ENCODE data around the gene PLXNA4. TPM values are rescaled to one million over a fixed set of nuclear protein-coding genes. Genes with fewer than 3 reads are reported as not detected.

PLXNA4 gene
- total RNA-seq, 2 experiments from 2014 or later: 0.18 to 0.70 TPM

DNA sequence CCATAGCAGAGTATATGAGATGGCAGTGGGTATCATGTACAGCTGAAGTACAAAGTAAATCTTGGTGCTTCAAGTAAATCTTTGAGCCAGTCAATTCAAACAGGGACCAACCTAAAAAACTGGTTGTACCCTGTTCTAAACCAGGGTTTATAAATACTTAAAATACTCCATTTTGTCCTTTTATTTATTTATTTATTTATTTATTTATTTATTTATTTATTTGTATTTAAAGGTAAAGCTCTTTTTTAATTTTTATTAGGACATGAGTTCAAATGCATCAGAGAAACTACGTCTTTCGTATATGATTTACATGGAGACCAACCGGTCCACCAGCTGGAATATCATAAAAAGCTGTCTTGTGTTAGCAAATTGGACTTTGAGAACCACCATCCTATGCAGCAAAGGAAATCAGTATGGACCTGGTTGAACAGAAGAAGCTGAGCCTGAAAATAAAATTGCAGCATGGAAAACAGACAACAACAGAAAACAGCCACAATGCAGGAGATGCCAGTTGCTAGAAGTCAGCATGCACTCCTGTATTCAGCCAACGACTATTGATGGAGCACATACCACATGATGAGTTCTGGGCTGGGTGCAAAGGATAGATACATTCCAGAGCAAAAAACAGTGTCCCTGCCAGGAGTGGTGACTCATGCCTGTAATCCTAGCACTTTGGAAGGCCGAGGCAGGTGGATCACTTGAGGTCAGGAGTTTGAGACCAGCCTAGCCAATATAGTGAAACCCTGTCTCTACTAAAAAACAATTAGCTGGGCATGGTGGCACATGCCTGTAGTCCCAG lies 60.0 kb downstream of the PLXNA4 start:
- H3K4me1 Mint-ChIP-seq (ENCODE audit: low read depth): no peaks in the 10 kb centered on the region
- ATAC-seq (no peak), DNase-seq (no peak)
- CTCF ChIA-PET: interaction anchor here (1.4 to 2.3 kb wide), 2 partner anchors 65 to 120 kb away, joined by 3 to 11 read pairs; no protein-coding TSS in a partner anchor
- no peaks in the 10 kb centered on the region for H3K9me3 Mint-ChIP-seq
- H3K27ac Mint-ChIP-seq: no peak overlapping the region
- intact Hi-C loops (cut with micrococcal nuclease): no loop called here
- POLR2A ChIA-PET: interaction anchor here (0.6 kb wide), 1 partner anchor 69 kb away, joined by 3 read pairs; no protein-coding TSS in a partner anchor
- no peak for TF ChIP-seq CTCF (IDR thresholded peaks at IDR 0.05)
- no peaks in the 10 kb centered on the region for H3K27me3 Mint-ChIP-seq
- no peaks in the 10 kb centered on the region for H3K36me3 Mint-ChIP-seq (ENCODE audit: low read depth)
- no peak overlapping the region for H3K4me3 Mint-ChIP-seq

- Mint-ChIP-seq H3K4me1 (ENCODE audit: low read depth) (no peaks in the 10 kb centered on the region), H3K36me3 (ENCODE audit: low read depth) (no peaks in the 10 kb centered on the region), H3K27me3 (no peaks in the 10 kb centered on the region), H3K4me3 (no peak overlapping the region), H3K27ac (no peak overlapping the region), H3K9me3 (no peaks in the 10 kb centered on the region)
- intact Hi-C loops (cut with micrococcal nuclease): no loop called here
- DNase-seq: no peak
- CTCF ChIA-PET: interaction anchor here (1.4 to 2.3 kb wide), 2 partner anchors 66 to 119 kb away, joined by 3 to 11 read pairs; no protein-coding TSS in a partner anchor
- no peak for TF ChIP-seq CTCF (IDR thresholded peaks at IDR 0.05)
- no peak for ATAC-seq
- POLR2A ChIA-PET: no interaction called here
Observed at GRCh38 chr7:132515181-132515580, 61.1 kb downstream of the PLXNA4 start.

DNA sequence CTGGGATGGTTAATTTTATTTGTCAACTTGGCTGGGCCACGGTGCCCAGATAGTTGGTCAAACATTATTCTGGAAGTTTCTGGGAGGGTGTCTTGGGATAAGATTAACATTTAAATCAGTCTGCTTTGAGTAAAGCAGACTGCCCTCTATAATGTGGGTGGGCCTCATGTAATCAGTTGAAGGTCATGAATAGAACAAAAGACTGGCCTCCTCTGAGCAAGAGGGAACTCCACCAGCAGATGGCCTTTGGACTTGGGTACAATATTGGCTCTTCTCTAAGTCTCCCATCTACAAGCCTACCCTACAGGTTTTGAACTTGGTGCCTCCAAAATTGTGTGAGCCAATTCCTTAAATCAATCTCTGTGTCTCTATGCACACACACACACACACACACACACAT lies 61.8 kb downstream of the PLXNA4 start:
- Mint-ChIP-seq H3K36me3 (ENCODE audit: low read depth) (no peaks in the 10 kb centered on the region), H3K27ac (no peak overlapping the region), H3K9me3 (no peaks in the 10 kb centered on the region), H3K4me1 (ENCODE audit: low read depth) (peaks cover 6% of the 10 kb centered on the region), H3K27me3 (no peaks in the 10 kb centered on the region), H3K4me3 (no peak overlapping the region)
- DNase-seq (no peak), ATAC-seq (no peak)
- POLR2A ChIA-PET: no interaction called here
- CTCF ChIA-PET: interaction anchor here (2.3 kb wide), 1 partner anchor 67 kb away, joined by 11 read pairs; no protein-coding TSS in a partner anchor
- no peak for TF ChIP-seq CTCF (IDR thresholded peaks at IDR 0.05)
- intact Hi-C loops (cut with micrococcal nuclease): no loop called here

DNA sequence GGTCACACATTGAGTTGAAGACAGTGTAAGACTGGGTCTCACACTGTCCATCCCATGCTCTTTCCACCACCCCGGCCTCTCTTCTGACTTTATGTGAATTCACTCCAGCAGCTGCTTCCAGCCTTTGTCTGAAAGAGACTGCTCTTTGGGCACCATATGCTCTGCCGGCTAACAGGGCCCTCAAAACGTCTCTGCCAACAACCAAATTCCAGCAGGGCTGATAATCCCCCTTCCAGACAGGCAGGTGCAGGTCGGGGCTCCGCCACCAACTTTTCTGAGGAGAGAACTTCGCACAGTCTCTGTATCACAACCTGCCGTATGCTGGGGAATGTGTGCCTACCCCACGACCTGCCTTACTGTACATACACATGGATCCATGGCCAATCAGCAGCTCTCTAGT lies 64.3 kb downstream of the PLXNA4 start:
- intact Hi-C loops (cut with micrococcal nuclease): no loop called here
- DNase-seq (no peak), ATAC-seq (no peak)
- CTCF ChIA-PET: no interaction called here
- peaks cover 10% of the 10 kb centered on the region for H3K4me1 Mint-ChIP-seq (ENCODE audit: low read depth)
- H3K4me3 Mint-ChIP-seq: no peak overlapping the region
- POLR2A ChIA-PET: no interaction called here
- no peak for TF ChIP-seq CTCF (IDR thresholded peaks at IDR 0.05)
- no peaks in the 10 kb centered on the region for H3K9me3 Mint-ChIP-seq
- H3K27me3 Mint-ChIP-seq: no peaks in the 10 kb centered on the region
- no peak overlapping the region for H3K27ac Mint-ChIP-seq
- H3K36me3 Mint-ChIP-seq (ENCODE audit: low read depth): no peaks in the 10 kb centered on the region

DNA sequence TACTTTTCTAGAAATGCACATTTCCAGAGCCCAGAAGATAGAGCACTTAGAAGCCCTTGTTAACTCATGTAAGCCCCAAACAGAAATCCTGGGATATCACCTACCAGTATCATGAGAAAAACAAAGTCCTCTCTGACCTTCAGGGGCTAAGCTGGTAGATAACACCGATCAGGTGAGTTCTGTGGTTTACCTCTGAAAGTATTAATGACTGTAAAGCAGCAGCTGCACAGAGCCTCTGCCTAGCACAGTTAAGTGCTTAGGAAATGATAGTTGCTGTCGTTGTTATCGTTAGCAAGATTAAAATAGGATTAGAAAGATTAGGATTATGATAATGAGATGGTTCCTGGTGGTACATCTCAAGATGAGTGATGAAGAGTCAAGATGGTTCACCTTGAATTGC lies 64.9 kb downstream of the PLXNA4 start:
- Mint-ChIP-seq H3K27ac (no peak overlapping the region), H3K36me3 (ENCODE audit: low read depth) (no peaks in the 10 kb centered on the region), H3K27me3 (no peaks in the 10 kb centered on the region), H3K4me3 (no peak overlapping the region), H3K9me3 (no peaks in the 10 kb centered on the region), H3K4me1 (ENCODE audit: low read depth) (peaks cover 10% of the 10 kb centered on the region)
- TF ChIP-seq CTCF (IDR thresholded peaks at IDR 0.05): no peak
- peak; percentile 45 for ATAC-seq
- intact Hi-C loops (cut with micrococcal nuclease): no loop called here
- CTCF ChIA-PET: no interaction called here
- no peak for DNase-seq
- POLR2A ChIA-PET: no interaction called here

Data from activated CD8-positive, alpha-beta T cell treated with anti-CD3 and anti-CD28 coated beads for 36 hours (primary cell).